Kidney (tissue), 14 donors: ENCODE measurements around the gene SRI. TPM values are rescaled to one million over a fixed set of nuclear protein-coding genes. Genes with fewer than 3 reads are reported as not detected.

Experiments
- DNase-seq, 5 donors: peaks; one replicate each; pipeline ENCODE4 v3.0.0-alpha.2; 2013 to 2020
- FAIRE-seq: peaks from 2 replicates; lab custom pipeline; 2012; peaks lifted over from hg19 to GRCh38; lab: Jason Lieb, UNC
- H3K27ac ChIP-seq, 2 donors: one replicate each; pipeline ENCODE4 v1.7.0; 2013; ENCODE audit warnings: low read depth in 2 of 2, low read length in 2 of 2, inconsistent platforms in 1 of 2
- H3K27me3 ChIP-seq: one replicate; pipeline ENCODE4 v1.7.1; 2013; ENCODE audit warnings: low read length, inconsistent platforms; ENCODE audit not compliant: control insufficient read depth, insufficient read depth
- H3K36me3 ChIP-seq, 3 donors: one replicate each; pipeline versions ENCODE4 v1.7.0 to v1.7.1; 2013; ENCODE audit warnings: low read length in 3 of 3, control low read depth in 1 of 3, inconsistent platforms in 1 of 3; ENCODE audit not compliant: insufficient read depth in 3 of 3, control insufficient read depth in 2 of 3
- H3K4me1 ChIP-seq, 3 donors: one replicate each; pipeline versions ENCODE4 v1.7.0 to v1.7.1; 2013; ENCODE audit warnings: low read length in 3 of 3, inconsistent platforms in 1 of 3, low read depth in 1 of 3; ENCODE audit not compliant: control insufficient read depth in 2 of 3, insufficient read depth in 2 of 3
- H3K4me3 ChIP-seq, 3 donors: one replicate each; pipeline versions ENCODE4 v1.7.0 to v1.8.1; 2013; ENCODE audit warnings: low read length in 3 of 3, control low read depth in 1 of 3, inconsistent platforms in 1 of 3
- H3K9ac ChIP-seq, 3 donors: one replicate each; pipeline versions ENCODE4 v1.7.0 to v1.7.1; 2013; ENCODE audit warnings: low read length in 3 of 3, control low read depth in 1 of 3, inconsistent platforms in 1 of 3
- H3K9me3 ChIP-seq, 3 donors: one replicate each; pipeline versions ENCODE4 v1.7.0 to v1.7.1; 2013; ENCODE audit warnings: low read length in 3 of 3, control low read depth in 1 of 3, inconsistent platforms in 1 of 3; ENCODE audit not compliant: control insufficient read depth in 2 of 3, insufficient read depth in 1 of 3
- CTCF ChIP-seq: IDR thresholded peaks from 3 replicates; pipeline ENCODE4 v1.5.1; 2012; ENCODE audit warnings: mild to moderate bottlenecking, moderate library complexity, borderline replicate concordance; ENCODE audit not compliant: insufficient read depth; ENCODE audit errors: extremely low read depth
- intact Hi-C: fragments of 100-400 bp; cut with DNase I; formaldehyde crosslinking; loops from one replicate; pipeline ENCODE4 v1.11.1; 2022
- polyA plus RNA-seq: library from polyadenylated mRNA; stranded (reverse); fragments of 350-450 nt; fragmentation: Illumina TruSeq; extraction: RNeasy Lipid Tissue Mini Kit (QIAGEN cat#74804); gene quantifications from one replicate; pipeline ENCODE4 v1.2.3, GENCODE V29; 2014; ENCODE audit warnings: low read depth, low replicate concordance; ENCODE audit not compliant: insufficient read depth
- total RNA-seq: library from RNA; stranded (reverse); fragmentation: NEBNext Ultra II Directional; extraction: Animal tissue kit (Norgen Biotek cat#: 25700); gene quantifications from one replicate; pipeline ENCODE4 v1.2.1, GENCODE V29; 2021
- donor health status: control.
- donor health status: control.
- donor health status: control.
- donor health status: control.
- donor health status: control.
- donor health status: DM: yes; HTN: yes; CAD: no.
- donor health status: Normal renal cell carcinoma (clear cell type).

Gene SRI
- total and polyA plus RNA-seq, 2 donors from 2014 or later: 141 to 148 TPM

GRCh38 chr7:88223265-88223664, 3.4 kb upstream of the SRI start:
- no peak for DNase-seq
- FAIRE-seq: no peak

GRCh38 chr7:88218836-88219605, 817 bp downstream of the SRI start:
- FAIRE-seq (no peak), DNase-seq (peak; percentile 65 to 88 (median 82))
- no peaks in the 10 kb centered on the region for H3K9me3 ChIP-seq
- H3K27ac ChIP-seq: peak overlapping the region; percentile 11 to 58
- H3K27me3 ChIP-seq: no peaks in the 10 kb centered on the region
- H3K36me3 ChIP-seq: peaks cover 6 to 12% (median 8%) of the 10 kb centered on the region in 3 donors
- H3K4me1 ChIP-seq: peaks cover 2 to 3% (median 3%) of the 10 kb centered on the region in 3 donors
- intact Hi-C loops: no loop called here
- TF ChIP-seq CTCF: no peak
- H3K4me3 ChIP-seq: peak overlapping the region; percentile 69 to 90 (median 87)
- H3K9ac ChIP-seq: peak overlapping the region; percentile 33 to 84 (median 67)

More at GRCh38 chr7:88223265-88223664, 3.4 kb upstream of the SRI start:
- no peak overlapping the region for H3K27ac ChIP-seq
- no peak overlapping the region for H3K4me3 ChIP-seq
- no peaks in the 10 kb centered on the region for H3K27me3 ChIP-seq
- no peaks in the 10 kb centered on the region for H3K9me3 ChIP-seq
- no peak for TF ChIP-seq CTCF
- H3K36me3 ChIP-seq: no peaks in the 10 kb centered on the region
- peaks cover 0 to under 1% (median under 1%) of the 10 kb centered on the region in 3 donors for H3K4me1 ChIP-seq
- no peak overlapping the region for H3K9ac ChIP-seq
- intact Hi-C loops: no loop called here

- intact Hi-C loops: no loop called here
- peak overlapping the region in 2 of 3 donors; percentile 67 to 84 for H3K9ac ChIP-seq
- DNase-seq: peak in 1 of 5 donors; percentile 12
- no peak for TF ChIP-seq CTCF
- peak overlapping the region; percentile 69 to 90 (median 87) for H3K4me3 ChIP-seq
- no peaks in the 10 kb centered on the region for H3K27me3 ChIP-seq
- FAIRE-seq: no peak
- H3K36me3 ChIP-seq: peaks cover 8 to 12% (median 8%) of the 10 kb centered on the region in 3 donors
- no peak overlapping the region for H3K27ac ChIP-seq
- H3K4me1 ChIP-seq: peaks cover 2 to 3% (median 3%) of the 10 kb centered on the region in 3 donors
- no peaks in the 10 kb centered on the region for H3K9me3 ChIP-seq
Measured at GRCh38 chr7:88218429-88218745, 1.5 kb downstream of the SRI start.
